Head of caudate nucleus (tissue), 42 donors: Measurements from ENCODE around the gene TNP2.

Experiments used
- DNase-seq, 42 donors: peaks; one replicate each; pipeline versions ENCODE4 v3.0.0 to v3.0.0-alpha.2; 2020 to 2021; ENCODE audit warnings: mixed read lengths in 7 of 42
- intact Hi-C: fragments of 100-400 bp; cut with DNase I; formaldehyde crosslinking; loops from one replicate; pipeline ENCODE4 v1.15.0; 2022

Gene TNP2

GRCh38 chr16:11259655-11260595 lies 9.2 kb downstream of the TNP2 start:
- intact Hi-C loops, result loop anchor here (5.0 kb wide), 1 partner anchor 293 kb away; no protein-coding TSS in a partner anchor
- DNase-seq, result no peak

- intact Hi-C loops, result loop anchor here (5.0 kb wide), 1 partner anchor 292 kb away; no protein-coding TSS in a partner anchor
- peak; percentile 24 to 91 (median 74) for DNase-seq
These were observed 10.3 kb downstream of the TNP2 start for GRCh38 chr16:11258553-11259492.

- intact Hi-C loops, result loop anchor here (2.0 to 5.0 kb wide), 2 partner anchors 87 to 290 kb away; partner anchors contain the start of gene RMI2
These were observed 11.8 kb downstream of the TNP2 start for GRCh38 chr16:11257131-11257938.

GRCh38 chr16:11256661-11257130 lies 12.4 kb downstream of the TNP2 start:
- intact Hi-C loops, result loop anchor here (2.0 to 5.0 kb wide), 2 partner anchors 88 to 289 kb away; partner anchors contain the start of gene RMI2
- DNase-seq, result peak in 27 of 42 donors; percentile 14 to 61 (median 30)

More at GRCh38 chr16:11257131-11257938, 11.8 kb downstream of the TNP2 start:
- peak; percentile 33 to 89 (median 76) for DNase-seq

- DNase-seq, result peak; percentile 40 to 93 (median 84)
- intact Hi-C loops, result loop anchor here (2.0 to 5.0 kb wide), 2 partner anchors 89 to 289 kb away; partner anchors contain the start of gene RMI2
These were observed 13.1 kb downstream of the TNP2 start, which contains the start of gene SOCS1 for GRCh38 chr16:11255737-11256660. TSS of gene SOCS1 (minus strand) at chr16:11256204. CDS start at chr16:11255478, 726 bp downstream.

- peak in 24 of 42 donors; percentile 5 to 49 (median 22) for DNase-seq
- intact Hi-C loops, result loop anchor here (5.0 kb wide), 1 partner anchor 288 kb away; no protein-coding TSS in a partner anchor
These were observed 14.0 kb downstream of the TNP2 start for GRCh38 chr16:11254913-11255736.

GRCh38 chr16:11253995-11254912 lies 14.9 kb downstream of the TNP2 start:
- DNase-seq, result no peak
- intact Hi-C loops, result no loop called here

- intact Hi-C loops, result no loop called here
These were observed 15.8 kb downstream of the TNP2 start for GRCh38 chr16:11253009-11253994.

GRCh38 chr16:11252482-11252931 lies 16.6 kb downstream of the TNP2 start:
- intact Hi-C loops, result no loop called here
- DNase-seq, result no peak

More at GRCh38 chr16:11253009-11253994, 15.8 kb downstream of the TNP2 start:
- no peak for DNase-seq

GRCh38 chr16:11251525-11252481 lies 17.3 kb downstream of the TNP2 start:
- intact Hi-C loops, result no loop called here
- DNase-seq, result peak in 3 of 42 donors; percentile 26 to 32 (median 28)

- intact Hi-C loops, result no loop called here
- DNase-seq, result no peak
These were observed 18.2 kb downstream of the TNP2 start for GRCh38 chr16:11250786-11251524.
